Mesothelial cell of epicardium (in vitro differentiated cells): ENCODE data around the gene ASPSCR1. TPM values are rescaled to one million over a fixed set of nuclear protein-coding genes. Genes with fewer than 3 reads are reported as not detected.

Experiments
- DNase-seq, 2 experiments: peaks; one replicate each; pipeline ENCODE4 v3.0.0; 2021; ENCODE audit warnings: low spot score in 2 of 2; ENCODE audit not compliant: unreplicated experiment in 2 of 2
- H3K27ac Mint-ChIP-seq: 2 replicates; pipeline ENCODE4 v1.8.0; 2021; ENCODE audit warnings: mixed read lengths
- H3K27me3 Mint-ChIP-seq: 2 replicates; pipeline ENCODE4 v1.8.0; 2021; ENCODE audit warnings: low read depth, mixed read lengths
- H3K36me3 Mint-ChIP-seq: 2 replicates; pipeline ENCODE4 v1.8.0; 2021; ENCODE audit warnings: mixed read lengths
- H3K4me1 Mint-ChIP-seq: 2 replicates; pipeline ENCODE4 v1.8.0; 2021; ENCODE audit warnings: mixed read lengths
- H3K4me3 Mint-ChIP-seq: 2 replicates; pipeline ENCODE4 v1.8.0; 2021; ENCODE audit warnings: mild to moderate bottlenecking, moderate library complexity, mixed read lengths
- H3K9me3 Mint-ChIP-seq: 2 replicates; pipeline ENCODE4 v1.8.0; 2021; ENCODE audit warnings: mixed read lengths
- CTCF ChIP-seq: fragments of 200-600 bp; sonication (generic); IDR thresholded peaks from one replicate; pipeline ENCODE4 v1.5.0; 2021; ENCODE audit warnings: antibody characterized with exemption; ENCODE audit not compliant: unreplicated experiment
- total RNA-seq: library from RNA; stranded (reverse); gene quantifications from 3 replicates; pipeline ENCODE4 v1.2.1, GENCODE V29; 2021

ASPSCR1 gene
- total RNA-seq, 1 donor from 2014 or later: 50.5 TPM

- no peaks in the 10 kb centered on the region for H3K36me3 Mint-ChIP-seq
Observed at GRCh38 chr17:81954131-81955057, 23.0 kb upstream of the ASPSCR1 start.

GRCh38 chr17:81955058-81955681, 22.3 kb upstream of the ASPSCR1 start:
- Mint-ChIP-seq H3K9me3 (no peaks in the 10 kb centered on the region), H3K27ac (no peak overlapping the region), H3K36me3 (no peaks in the 10 kb centered on the region), H3K4me1 (peaks cover 6% of the 10 kb centered on the region), H3K4me3 (no peak overlapping the region), H3K27me3 (peaks cover 23% of the 10 kb centered on the region)
- DNase-seq: no peak
- no peak for TF ChIP-seq CTCF

More at GRCh38 chr17:81954131-81955057, 23.0 kb upstream of the ASPSCR1 start:
- peaks cover 6% of the 10 kb centered on the region for H3K4me1 Mint-ChIP-seq
- H3K9me3 Mint-ChIP-seq: no peaks in the 10 kb centered on the region
- no peak overlapping the region for H3K4me3 Mint-ChIP-seq
- DNase-seq: no peak
- TF ChIP-seq CTCF: no peak
- no peak overlapping the region for H3K27ac Mint-ChIP-seq
- peaks cover 23% of the 10 kb centered on the region for H3K27me3 Mint-ChIP-seq

GRCh38 chr17:81955756-81956544, 21.5 kb upstream of the ASPSCR1 start:
- H3K4me3 Mint-ChIP-seq: no peak overlapping the region
- peaks cover 6% of the 10 kb centered on the region for H3K4me1 Mint-ChIP-seq
- H3K27me3 Mint-ChIP-seq: peaks cover 24% of the 10 kb centered on the region
- H3K27ac Mint-ChIP-seq: no peak overlapping the region
- DNase-seq: no peak
- no peaks in the 10 kb centered on the region for H3K36me3 Mint-ChIP-seq
- no peaks in the 10 kb centered on the region for H3K9me3 Mint-ChIP-seq
- no peak for TF ChIP-seq CTCF

GRCh38 chr17:81956607-81957589, 20.5 kb upstream of the ASPSCR1 start:
- no peak for DNase-seq
- H3K27ac Mint-ChIP-seq: no peak overlapping the region
- no peak overlapping the region for H3K4me3 Mint-ChIP-seq
- H3K27me3 Mint-ChIP-seq: peaks cover 23% of the 10 kb centered on the region
- H3K4me1 Mint-ChIP-seq: peaks cover 6% of the 10 kb centered on the region
- no peaks in the 10 kb centered on the region for H3K9me3 Mint-ChIP-seq
- H3K36me3 Mint-ChIP-seq: no peaks in the 10 kb centered on the region
- TF ChIP-seq CTCF: no peak
